OCI-LY1 (cell line): ENCODE results near the gene BTBD18.

Source experiments
- H2AFZ ChIP-seq: fragments of 200-600 bp; sonication (generic), shearing (Covaris generic); 2 replicates; pipeline ENCODE4 v1.6.0; 2014; ENCODE audit warnings: antibody characterized with exemption, mild to moderate bottlenecking, low read length
- H3F3A ChIP-seq: fragments of 200-600 bp; sonication (generic), shearing (Covaris generic); 2 replicates; pipeline ENCODE4 v1.6.0; 2014; ENCODE audit warnings: mild to moderate bottlenecking, antibody characterized with exemption, low read length, moderate library complexity; ENCODE audit not compliant: insufficient read depth
- H3K27ac ChIP-seq: fragments of 200-600 bp; sonication (generic); 2 replicates; pipeline ENCODE4 v1.5.1; 2014; ENCODE audit warnings: low read length, mixed run types, mild to moderate bottlenecking, low read depth; ENCODE audit not compliant: poor library complexity, severe bottlenecking
- H3K27me3 ChIP-seq: fragments of 200-600 bp; sonication (generic); 2 replicates; pipeline ENCODE4 v1.6.0; 2014; ENCODE audit warnings: antibody characterized with exemption, mild to moderate bottlenecking, low read length, moderate library complexity; ENCODE audit not compliant: insufficient read depth
- H3K36me3 ChIP-seq: fragments of 200-600 bp; sonication (generic); 2 replicates; pipeline ENCODE4 v1.6.1; 2014; ENCODE audit warnings: mild to moderate bottlenecking, antibody characterized with exemption, low read length, moderate library complexity, mixed read lengths; ENCODE audit not compliant: insufficient read depth
- H3K4me1 ChIP-seq: fragments of 200-600 bp; sonication (generic); 2 replicates; pipeline ENCODE4 v1.5.1; 2014; ENCODE audit warnings: mild to moderate bottlenecking, low read length, moderate library complexity; ENCODE audit not compliant: insufficient read depth, severe bottlenecking
- H3K4me2 ChIP-seq: fragments of 200-600 bp; sonication (generic), shearing (Covaris generic); 2 replicates; pipeline ENCODE4 v1.6.1; 2014; ENCODE audit warnings: low read length
- H3K4me3 ChIP-seq: fragments of 200-600 bp; sonication (generic); 2 replicates; pipeline ENCODE4 v1.5.1; 2014; ENCODE audit warnings: low read length, low read depth, mild to moderate bottlenecking, mixed read lengths; ENCODE audit not compliant: poor library complexity, severe bottlenecking
- H3K79me2 ChIP-seq: fragments of 200-600 bp; shearing (Covaris generic); 2 replicates; pipeline ENCODE4 v1.6.1; 2016; ENCODE audit warnings: mixed run types, low read length, mixed read lengths; ENCODE audit not compliant: insufficient read depth
- H3K9ac ChIP-seq: fragments of 200-600 bp; sonication (generic), shearing (Covaris generic); 2 replicates; pipeline ENCODE4 v1.6.1; 2014; ENCODE audit warnings: mild to moderate bottlenecking, low read length, mixed read lengths
- H3K9me2 ChIP-seq: fragments of 200-600 bp; sonication (generic), shearing (Covaris generic); 2 replicates; pipeline ENCODE4 v1.6.1; 2014; ENCODE audit warnings: low read depth, mild to moderate bottlenecking, low read length, mixed read lengths
- H3K9me3 ChIP-seq: fragments of 200-600 bp; shearing (Covaris generic); 2 replicates; pipeline ENCODE4 v1.6.1; 2014; ENCODE audit warnings: low read length, mixed read lengths
- H4K20me1 ChIP-seq: fragments of 200-600 bp; sonication (generic), shearing (Covaris generic); 2 replicates; pipeline ENCODE4 v1.6.0; 2016; ENCODE audit warnings: mild to moderate bottlenecking, low read length; ENCODE audit not compliant: insufficient read depth
- CTCF ChIP-seq: fragments of 200-600 bp; sonication (generic), shearing (Covaris generic); IDR thresholded peaks from 2 replicates; pipeline ENCODE4 v1.5.1; 2017; ENCODE audit warnings: mild to moderate bottlenecking, antibody characterized with exemption, low read length, moderate library complexity, mixed read lengths
- EZH2 ChIP-seq: fragments of 200-600 bp; sonication (generic), shearing (Covaris generic); IDR thresholded peaks from 2 replicates; pipeline ENCODE4 v1.8.0; 2017; ENCODE audit warnings: borderline replicate concordance, mixed run types, mild to moderate bottlenecking, antibody characterized with exemption, low read length, moderate library complexity, mixed read lengths

Gene BTBD18

DNA sequence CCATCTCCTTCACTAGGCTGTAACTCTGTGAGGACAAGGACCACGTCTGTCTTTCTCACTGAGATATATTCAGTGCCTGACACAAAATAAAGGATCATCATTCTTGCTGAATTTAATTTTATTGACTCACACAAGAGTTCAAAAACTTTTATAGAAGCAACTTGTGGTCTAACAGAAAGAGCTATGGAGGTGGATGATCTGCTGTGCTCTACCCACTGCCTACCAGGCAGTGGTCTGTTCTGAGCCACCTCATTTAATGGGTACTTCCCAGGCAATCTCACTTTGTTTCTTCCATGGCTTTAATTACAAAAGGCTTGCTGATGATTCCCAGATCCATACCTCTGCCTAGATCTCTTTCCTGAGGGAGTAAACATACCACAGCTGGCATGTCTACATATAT lies 4.7 kb downstream of the BTBD18 start:
- H3K9me2 ChIP-seq = no peaks in the 10 kb centered on the region
- H3K79me2 ChIP-seq = peaks cover 10% of the 10 kb centered on the region
- no peaks in the 10 kb centered on the region for H3K9me3 ChIP-seq
- no peak overlapping the region for H3K4me2 ChIP-seq
- peaks cover 51% of the 10 kb centered on the region for H3K36me3 ChIP-seq
- H3K4me1 ChIP-seq = peaks cover 11% of the 10 kb centered on the region
- no peaks in the 10 kb centered on the region for H4K20me1 ChIP-seq
- H3K27me3 ChIP-seq = no peaks in the 10 kb centered on the region
- no peak overlapping the region for H3K27ac ChIP-seq
- no peaks in the 10 kb centered on the region for H3F3A ChIP-seq
- no peak for TF ChIP-seq EZH2
- no peak overlapping the region for H3K4me3 ChIP-seq
- H3K9ac ChIP-seq = no peak overlapping the region
- H2AFZ ChIP-seq = no peak overlapping the region

DNA sequence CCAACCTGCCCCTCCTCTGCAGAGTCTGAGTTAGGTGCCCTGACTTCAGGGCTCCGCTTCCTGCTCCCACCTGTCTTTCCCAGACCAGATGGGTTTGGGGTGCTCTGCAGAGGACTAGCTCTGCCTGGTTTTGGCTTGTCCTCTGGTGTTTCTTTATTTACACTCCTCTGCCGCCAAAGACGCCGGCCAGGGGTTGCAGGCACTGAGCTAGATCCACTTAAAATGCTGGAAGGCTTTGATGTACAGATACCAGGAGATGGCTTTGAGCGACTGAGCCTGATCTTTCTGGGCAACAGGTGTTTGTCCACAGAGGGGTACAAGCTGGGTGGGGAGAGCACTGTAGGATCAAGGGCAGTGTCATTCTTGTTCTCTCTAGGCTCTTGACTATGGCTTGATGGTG lies 6.4 kb downstream of the BTBD18 start:
- Histone ChIP-seq H3K36me3 (peaks cover 51% of the 10 kb centered on the region), H3F3A (no peaks in the 10 kb centered on the region), H3K4me2 (no peak overlapping the region), H3K9ac (no peak overlapping the region), H3K27me3 (no peaks in the 10 kb centered on the region), H3K4me1 (peaks cover 17% of the 10 kb centered on the region), H4K20me1 (no peaks in the 10 kb centered on the region), H3K4me3 (no peak overlapping the region), H3K9me3 (no peaks in the 10 kb centered on the region), H3K27ac (no peak overlapping the region), H3K79me2 (peaks cover 12% of the 10 kb centered on the region), H2AFZ (no peak overlapping the region), H3K9me2 (no peaks in the 10 kb centered on the region)
- no peak for TF ChIP-seq EZH2
- TF ChIP-seq CTCF = no peak

- TF ChIP-seq EZH2 (no peak), CTCF (no peak)
- H3K4me1 ChIP-seq = peaks cover 17% of the 10 kb centered on the region
- H3K79me2 ChIP-seq = peaks cover 12% of the 10 kb centered on the region
- H3K9me3 ChIP-seq = no peaks in the 10 kb centered on the region
- H4K20me1 ChIP-seq = no peaks in the 10 kb centered on the region
- no peaks in the 10 kb centered on the region for H3F3A ChIP-seq
- no peaks in the 10 kb centered on the region for H3K9me2 ChIP-seq
- no peak overlapping the region for H2AFZ ChIP-seq
- no peak overlapping the region for H3K4me2 ChIP-seq
- H3K36me3 ChIP-seq = peaks cover 52% of the 10 kb centered on the region
- no peak overlapping the region for H3K27ac ChIP-seq
- H3K4me3 ChIP-seq = no peak overlapping the region
- no peaks in the 10 kb centered on the region for H3K27me3 ChIP-seq
- H3K9ac ChIP-seq = no peak overlapping the region
Observed at GRCh38 chr11:57744357-57744756, 7.3 kb downstream of the BTBD18 start.

GRCh38 chr11:57742087-57742452 lies 9.5 kb downstream of the BTBD18 start:
- Histone ChIP-seq H2AFZ (no peak overlapping the region), H3F3A (no peaks in the 10 kb centered on the region), H4K20me1 (no peaks in the 10 kb centered on the region), H3K27ac (peak overlapping the region; percentile 89), H3K36me3 (peaks cover 72% of the 10 kb centered on the region), H3K4me2 (peak overlapping the region; percentile 89), H3K9me3 (no peaks in the 10 kb centered on the region), H3K4me3 (peak overlapping the region; percentile 98), H3K79me2 (peaks cover 12% of the 10 kb centered on the region), H3K9me2 (no peaks in the 10 kb centered on the region), H3K27me3 (no peaks in the 10 kb centered on the region), H3K9ac (peak overlapping the region; percentile 99), H3K4me1 (peaks cover 17% of the 10 kb centered on the region)
- TF ChIP-seq CTCF (no peak), EZH2 (no peak)
